K562 (cell line): ENCODE data around the gene HES3. TPM values are rescaled to one million over a fixed set of nuclear protein-coding genes. Genes with fewer than 3 reads are reported as not detected.

Experiments used
- ADNP ChIP-seq: fragments of 200-800 bp; sonication (Bioruptor generic); IDR thresholded peaks from 2 replicates; pipeline ENCODE4 v1.6.1; 2016; ENCODE audit warnings: missing genetic modification characterization, missing compliant biosample characterization
- CREBBP ChIP-seq: IDR thresholded peaks from one replicate; pipeline ENCODE4 v1.6.1; 2012; ENCODE audit warnings: low read depth, mild to moderate bottlenecking, control low read depth, inconsistent platforms, low read length
- EHMT2 ChIP-seq: fragments of 450-650 bp; IDR thresholded peaks from 2 replicates; pipeline ENCODE4 v1.6.1; 2018; ENCODE audit warnings: antibody characterized with exemption
- FIP1L1 ChIP-seq: fragments of 200-400 bp; formaldehyde crosslinking; IDR thresholded peaks from 2 replicates; pipeline ENCODE4 v1.6.1; 2018; ENCODE audit warnings: mild to moderate bottlenecking, low read depth, low read length; ENCODE audit not compliant: poor library complexity, severe bottlenecking
- GABPB1 ChIP-seq: sonication (generic); formaldehyde crosslinking; IDR thresholded peaks from 2 replicates; pipeline ENCODE4 v1.8.0; 2022; ENCODE audit warnings: mild to moderate bottlenecking, missing genetic modification reagents
- POLR2H ChIP-seq: IDR thresholded peaks from 2 replicates; pipeline ENCODE4 v1.6.1; 2016; ENCODE audit warnings: missing genetic modification characterization, low read depth, mild to moderate bottlenecking, control low read depth, missing compliant biosample characterization, moderate library complexity
- RB1 ChIP-seq: fragments of 450-650 bp; IDR thresholded peaks from 2 replicates; pipeline ENCODE4 v1.6.1; 2017; ENCODE audit warnings: low read depth, mild to moderate bottlenecking
- ZNF175 ChIP-seq: fragments of 200-800 bp; sonication (Bioruptor generic); IDR thresholded peaks from 2 replicates; pipeline ENCODE4 v1.6.1; 2016; ENCODE audit warnings: low read depth, mild to moderate bottlenecking, missing genetic modification characterization, missing compliant biosample characterization
- polyA plus RNA-seq, 8 experiments: library from polyadenylated mRNA; depleted of rRNA in 4 of 8; stranded (reverse) in 5 of 8; unstranded in 3 of 8; fragments of >200 nt; fragmentation: Nextera tagmentation in 2 of 8; fragmentation: Illumina TruSeq in 1 of 8; extraction: Ambion mirVana in 2 of 8; extraction: Trizol in 1 of 8; gene quantifications; 2 replicates each; pipeline versions ENCODE4 v1.2.1 to v1.2.3, GENCODE V29; 2011 to 2014; ENCODE audit warnings: inconsistent platforms in 1 of 8, missing spikeins in 1 of 8
- total RNA-seq, 7 experiments: library from RNA; depleted of rRNA in 6 of 7; stranded (reverse); fragments of >200 nt in 6 of 7; fragmentation: Illumina TruSeq in 2 of 7; extraction: Trizol in 2 of 7; gene quantifications; 2 replicates each; pipeline versions ENCODE4 v1.2.1 to v1.2.3, GENCODE V29; 2011 to 2021; ENCODE audit warnings: low replicate concordance in 1 of 7
- TF ChIP-seq, protein P1 (sequence below), 2 experiments: fragments of 450-650 bp in 1 of 2; IDR thresholded peaks; 2 replicates each; pipeline ENCODE4 v1.6.1; 2011 to 2017; ENCODE audit warnings: low read depth in 2 of 2, antibody characterized with exemption in 1 of 2, borderline replicate concordance in 1 of 2, low read length in 1 of 2, mild to moderate bottlenecking in 1 of 2, mixed read lengths in 1 of 2; ENCODE audit not compliant: control insufficient read depth in 1 of 2
- TF ChIP-seq, protein P2 (sequence below): sonication (generic); formaldehyde crosslinking; IDR thresholded peaks from 2 replicates; pipeline ENCODE4 v1.8.0; 2022; ENCODE audit warnings: mild to moderate bottlenecking, missing genetic modification reagents
- TF ChIP-seq, protein P3 (sequence below): fragments of 200-600 bp; sonication (generic); IDR thresholded peaks from one replicate; pipeline ENCODE4 v1.6.1; 2012; ENCODE audit warnings: mild to moderate bottlenecking, low read depth, low read length, inconsistent platforms

Gene HES3
- total and polyA plus RNA-seq, 9 of the 15 experiments (the other 6 are each of a cell fraction or from before 2014, with no cell fraction given) = not detected

DNA sequence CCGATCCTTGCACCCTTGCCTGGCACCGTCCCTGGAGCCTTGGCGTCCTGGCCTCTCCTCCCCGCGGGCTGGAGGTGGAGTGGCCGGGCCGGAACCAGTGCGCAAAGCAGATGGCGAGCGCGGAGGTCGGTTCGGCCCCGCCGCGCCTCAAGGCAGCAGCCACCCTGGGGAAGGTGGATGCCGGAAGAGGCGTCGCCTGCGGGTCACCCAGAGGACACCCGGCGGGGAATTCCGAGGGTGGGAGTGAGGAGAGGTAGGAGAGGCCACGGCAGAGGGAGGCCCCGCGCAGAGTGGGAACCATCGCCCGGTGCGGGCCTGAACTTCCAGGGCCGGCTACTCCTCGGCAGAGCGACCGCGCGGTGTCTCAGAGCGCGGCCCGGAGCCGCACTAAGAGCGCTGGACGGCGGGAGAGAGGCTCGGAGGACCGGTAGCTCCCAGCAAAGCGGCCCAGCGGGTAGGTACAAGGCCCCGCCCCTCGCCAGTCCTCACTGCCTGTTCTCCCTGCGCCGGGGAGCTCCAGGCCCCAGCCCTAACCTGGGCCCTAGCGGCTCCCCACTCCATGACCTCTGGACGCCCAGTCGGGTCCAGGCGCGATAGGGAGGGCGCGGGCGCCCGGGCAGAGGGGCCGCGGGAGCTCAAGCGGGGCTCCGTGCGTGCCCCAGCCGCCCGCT, 38.0 kb upstream of the HES3 start, which contains the start of gene RNF207 (continued):
- TF ChIP-seq, protein P1, sequence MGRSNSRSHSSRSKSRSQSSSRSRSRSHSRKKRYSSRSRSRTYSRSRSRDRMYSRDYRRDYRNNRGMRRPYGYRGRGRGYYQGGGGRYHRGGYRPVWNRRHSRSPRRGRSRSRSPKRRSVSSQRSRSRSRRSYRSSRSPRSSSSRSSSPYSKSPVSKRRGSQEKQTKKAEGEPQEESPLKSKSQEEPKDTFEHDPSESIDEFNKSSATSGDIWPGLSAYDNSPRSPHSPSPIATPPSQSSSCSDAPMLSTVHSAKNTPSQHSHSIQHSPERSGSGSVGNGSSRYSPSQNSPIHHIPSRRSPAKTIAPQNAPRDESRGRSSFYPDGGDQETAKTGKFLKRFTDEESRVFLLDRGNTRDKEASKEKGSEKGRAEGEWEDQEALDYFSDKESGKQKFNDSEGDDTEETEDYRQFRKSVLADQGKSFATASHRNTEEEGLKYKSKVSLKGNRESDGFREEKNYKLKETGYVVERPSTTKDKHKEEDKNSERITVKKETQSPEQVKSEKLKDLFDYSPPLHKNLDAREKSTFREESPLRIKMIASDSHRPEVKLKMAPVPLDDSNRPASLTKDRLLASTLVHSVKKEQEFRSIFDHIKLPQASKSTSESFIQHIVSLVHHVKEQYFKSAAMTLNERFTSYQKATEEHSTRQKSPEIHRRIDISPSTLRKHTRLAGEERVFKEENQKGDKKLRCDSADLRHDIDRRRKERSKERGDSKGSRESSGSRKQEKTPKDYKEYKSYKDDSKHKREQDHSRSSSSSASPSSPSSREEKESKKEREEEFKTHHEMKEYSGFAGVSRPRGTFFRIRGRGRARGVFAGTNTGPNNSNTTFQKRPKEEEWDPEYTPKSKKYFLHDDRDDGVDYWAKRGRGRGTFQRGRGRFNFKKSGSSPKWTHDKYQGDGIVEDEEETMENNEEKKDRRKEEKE (IDR thresholded peaks at IDR 0.05; ENCODE audit: borderline replicate concordance in 1 of 2, control insufficient read depth in 1 of 2, low read depth in 2 of 2, low read length in 1 of 2) = no peak
- TF ChIP-seq, protein P2, sequence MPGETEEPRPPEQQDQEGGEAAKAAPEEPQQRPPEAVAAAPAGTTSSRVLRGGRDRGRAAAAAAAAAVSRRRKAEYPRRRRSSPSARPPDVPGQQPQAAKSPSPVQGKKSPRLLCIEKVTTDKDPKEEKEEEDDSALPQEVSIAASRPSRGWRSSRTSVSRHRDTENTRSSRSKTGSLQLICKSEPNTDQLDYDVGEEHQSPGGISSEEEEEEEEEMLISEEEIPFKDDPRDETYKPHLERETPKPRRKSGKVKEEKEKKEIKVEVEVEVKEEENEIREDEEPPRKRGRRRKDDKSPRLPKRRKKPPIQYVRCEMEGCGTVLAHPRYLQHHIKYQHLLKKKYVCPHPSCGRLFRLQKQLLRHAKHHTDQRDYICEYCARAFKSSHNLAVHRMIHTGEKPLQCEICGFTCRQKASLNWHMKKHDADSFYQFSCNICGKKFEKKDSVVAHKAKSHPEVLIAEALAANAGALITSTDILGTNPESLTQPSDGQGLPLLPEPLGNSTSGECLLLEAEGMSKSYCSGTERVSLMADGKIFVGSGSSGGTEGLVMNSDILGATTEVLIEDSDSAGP = no peak
- TF ChIP-seq, protein P3, sequence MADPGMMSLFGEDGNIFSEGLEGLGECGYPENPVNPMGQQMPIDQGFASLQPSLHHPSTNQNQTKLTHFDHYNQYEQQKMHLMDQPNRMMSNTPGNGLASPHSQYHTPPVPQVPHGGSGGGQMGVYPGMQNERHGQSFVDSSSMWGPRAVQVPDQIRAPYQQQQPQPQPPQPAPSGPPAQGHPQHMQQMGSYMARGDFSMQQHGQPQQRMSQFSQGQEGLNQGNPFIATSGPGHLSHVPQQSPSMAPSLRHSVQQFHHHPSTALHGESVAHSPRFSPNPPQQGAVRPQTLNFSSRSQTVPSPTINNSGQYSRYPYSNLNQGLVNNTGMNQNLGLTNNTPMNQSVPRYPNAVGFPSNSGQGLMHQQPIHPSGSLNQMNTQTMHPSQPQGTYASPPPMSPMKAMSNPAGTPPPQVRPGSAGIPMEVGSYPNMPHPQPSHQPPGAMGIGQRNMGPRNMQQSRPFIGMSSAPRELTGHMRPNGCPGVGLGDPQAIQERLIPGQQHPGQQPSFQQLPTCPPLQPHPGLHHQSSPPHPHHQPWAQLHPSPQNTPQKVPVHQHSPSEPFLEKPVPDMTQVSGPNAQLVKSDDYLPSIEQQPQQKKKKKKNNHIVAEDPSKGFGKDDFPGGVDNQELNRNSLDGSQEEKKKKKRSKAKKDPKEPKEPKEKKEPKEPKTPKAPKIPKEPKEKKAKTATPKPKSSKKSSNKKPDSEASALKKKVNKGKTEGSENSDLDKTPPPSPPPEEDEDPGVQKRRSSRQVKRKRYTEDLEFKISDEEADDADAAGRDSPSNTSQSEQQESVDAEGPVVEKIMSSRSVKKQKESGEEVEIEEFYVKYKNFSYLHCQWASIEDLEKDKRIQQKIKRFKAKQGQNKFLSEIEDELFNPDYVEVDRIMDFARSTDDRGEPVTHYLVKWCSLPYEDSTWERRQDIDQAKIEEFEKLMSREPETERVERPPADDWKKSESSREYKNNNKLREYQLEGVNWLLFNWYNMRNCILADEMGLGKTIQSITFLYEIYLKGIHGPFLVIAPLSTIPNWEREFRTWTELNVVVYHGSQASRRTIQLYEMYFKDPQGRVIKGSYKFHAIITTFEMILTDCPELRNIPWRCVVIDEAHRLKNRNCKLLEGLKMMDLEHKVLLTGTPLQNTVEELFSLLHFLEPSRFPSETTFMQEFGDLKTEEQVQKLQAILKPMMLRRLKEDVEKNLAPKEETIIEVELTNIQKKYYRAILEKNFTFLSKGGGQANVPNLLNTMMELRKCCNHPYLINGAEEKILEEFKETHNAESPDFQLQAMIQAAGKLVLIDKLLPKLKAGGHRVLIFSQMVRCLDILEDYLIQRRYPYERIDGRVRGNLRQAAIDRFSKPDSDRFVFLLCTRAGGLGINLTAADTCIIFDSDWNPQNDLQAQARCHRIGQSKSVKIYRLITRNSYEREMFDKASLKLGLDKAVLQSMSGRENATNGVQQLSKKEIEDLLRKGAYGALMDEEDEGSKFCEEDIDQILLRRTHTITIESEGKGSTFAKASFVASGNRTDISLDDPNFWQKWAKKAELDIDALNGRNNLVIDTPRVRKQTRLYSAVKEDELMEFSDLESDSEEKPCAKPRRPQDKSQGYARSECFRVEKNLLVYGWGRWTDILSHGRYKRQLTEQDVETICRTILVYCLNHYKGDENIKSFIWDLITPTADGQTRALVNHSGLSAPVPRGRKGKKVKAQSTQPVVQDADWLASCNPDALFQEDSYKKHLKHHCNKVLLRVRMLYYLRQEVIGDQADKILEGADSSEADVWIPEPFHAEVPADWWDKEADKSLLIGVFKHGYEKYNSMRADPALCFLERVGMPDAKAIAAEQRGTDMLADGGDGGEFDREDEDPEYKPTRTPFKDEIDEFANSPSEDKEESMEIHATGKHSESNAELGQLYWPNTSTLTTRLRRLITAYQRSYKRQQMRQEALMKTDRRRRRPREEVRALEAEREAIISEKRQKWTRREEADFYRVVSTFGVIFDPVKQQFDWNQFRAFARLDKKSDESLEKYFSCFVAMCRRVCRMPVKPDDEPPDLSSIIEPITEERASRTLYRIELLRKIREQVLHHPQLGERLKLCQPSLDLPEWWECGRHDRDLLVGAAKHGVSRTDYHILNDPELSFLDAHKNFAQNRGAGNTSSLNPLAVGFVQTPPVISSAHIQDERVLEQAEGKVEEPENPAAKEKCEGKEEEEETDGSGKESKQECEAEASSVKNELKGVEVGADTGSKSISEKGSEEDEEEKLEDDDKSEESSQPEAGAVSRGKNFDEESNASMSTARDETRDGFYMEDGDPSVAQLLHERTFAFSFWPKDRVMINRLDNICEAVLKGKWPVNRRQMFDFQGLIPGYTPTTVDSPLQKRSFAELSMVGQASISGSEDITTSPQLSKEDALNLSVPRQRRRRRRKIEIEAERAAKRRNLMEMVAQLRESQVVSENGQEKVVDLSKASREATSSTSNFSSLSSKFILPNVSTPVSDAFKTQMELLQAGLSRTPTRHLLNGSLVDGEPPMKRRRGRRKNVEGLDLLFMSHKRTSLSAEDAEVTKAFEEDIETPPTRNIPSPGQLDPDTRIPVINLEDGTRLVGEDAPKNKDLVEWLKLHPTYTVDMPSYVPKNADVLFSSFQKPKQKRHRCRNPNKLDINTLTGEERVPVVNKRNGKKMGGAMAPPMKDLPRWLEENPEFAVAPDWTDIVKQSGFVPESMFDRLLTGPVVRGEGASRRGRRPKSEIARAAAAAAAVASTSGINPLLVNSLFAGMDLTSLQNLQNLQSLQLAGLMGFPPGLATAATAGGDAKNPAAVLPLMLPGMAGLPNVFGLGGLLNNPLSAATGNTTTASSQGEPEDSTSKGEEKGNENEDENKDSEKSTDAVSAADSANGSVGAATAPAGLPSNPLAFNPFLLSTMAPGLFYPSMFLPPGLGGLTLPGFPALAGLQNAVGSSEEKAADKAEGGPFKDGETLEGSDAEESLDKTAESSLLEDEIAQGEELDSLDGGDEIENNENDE = no peak
- no peak for TF ChIP-seq POLR2H (tag)
- peak; percentile 39 for TF ChIP-seq FIP1L1
- peak; percentile 68; the same call in 1 of the 2 replicates for TF ChIP-seq GABPB1 (CRISPR knock-in tag)
- no peak for TF ChIP-seq RB1
- TF ChIP-seq ADNP = no peak
- no peak for TF ChIP-seq ZNF175 (CRISPR knock-in tag)
- TF ChIP-seq EHMT2 = no peak
- TF ChIP-seq CREBBP = no peak
